Endothelial cell of umbilical vein (primary cell): ENCODE measurements around the gene BIK. TPM values are rescaled to one million over a fixed set of nuclear protein-coding genes. Genes with fewer than 3 reads are reported as not detected.

Experiments
- BruUV-seq: library from RNA; stranded (reverse); fragments of 400-500 nt; replicated peaks from 2 replicates; lab custom pipeline; 2021; lab: Mats Ljungman, UMichigan
- CTCF ChIA-PET: fragments of 300-600, 350-600 bp; sonication (Branson Sonifier 250); formaldehyde crosslinking; loops from one replicate; lab custom pipeline; 2021; ENCODE audit warnings: antibody characterized with exemption, inconsistent platforms; lab: Charles Lee
- POLR2A ChIA-PET: fragments of 300-600, 350-600 bp; sonication (Branson Sonifier 250); formaldehyde crosslinking; loops from one replicate; lab custom pipeline; 2021; ENCODE audit warnings: antibody characterized with exemption, inconsistent platforms; lab: Charles Lee
- DNase-seq: peaks from one replicate; pipeline ENCODE4 v3.0.0-alpha.2; 2011; ENCODE audit warnings: low read depth, low spot score
- FAIRE-seq: peaks from 2 replicates; lab custom pipeline; 2011; peaks lifted over from hg19 to GRCh38; lab: Jason Lieb, UNC
- H2AFZ ChIP-seq: 2 replicates; pipeline ENCODE4 v1.6.0; 2012; ENCODE audit warnings: low read depth, low read length, control low read depth, inconsistent platforms
- H3K27ac ChIP-seq: 2 replicates; pipeline ENCODE4 v1.5.1; 2011; ENCODE audit warnings: low read depth, mild to moderate bottlenecking, control low read depth, low read length, moderate library complexity; ENCODE audit not compliant: insufficient read depth
- H3K27me3 ChIP-seq, 2 experiments: 2 replicates each; pipeline versions ENCODE4 v1.6.0 to v1.6.1; 2011; ENCODE audit warnings: low read length in 2 of 2, mixed read lengths in 1 of 2; ENCODE audit not compliant: control insufficient read depth in 2 of 2, insufficient read depth in 2 of 2
- H3K36me3 ChIP-seq, 2 experiments: 2 replicates in 1 of 2; 3 replicates in 1 of 2; pipeline ENCODE4 v1.5.1; 2011; ENCODE audit warnings: low read length in 2 of 2, mild to moderate bottlenecking in 1 of 2, moderate library complexity in 1 of 2; ENCODE audit not compliant: control insufficient read depth in 2 of 2, insufficient read depth in 2 of 2; ENCODE audit errors: extremely low read depth in 1 of 2
- H3K4me1 ChIP-seq: 3 replicates; pipeline ENCODE4 v1.5.1; 2011; ENCODE audit warnings: mild to moderate bottlenecking, low read length; ENCODE audit not compliant: control insufficient read depth, insufficient read depth; ENCODE audit errors: extremely low read depth
- H3K4me2 ChIP-seq: 2 replicates; pipeline ENCODE4 v1.6.1; 2011; ENCODE audit warnings: low read length, control low read depth, mixed read lengths; ENCODE audit not compliant: insufficient read depth
- H3K4me3 ChIP-seq, 3 experiments: fragments of 200-600 bp in 1 of 3; sonication (generic), shearing (Covaris generic) in 1 of 3; replicated peaks in 1 of 3; 2 replicates each; pipeline ENCODE4 v1.5.1; 2011 to 2016; ENCODE audit warnings: control low read depth in 3 of 3, low read length in 3 of 3, mild to moderate bottlenecking in 2 of 3, inconsistent platforms in 1 of 3, low read depth in 1 of 3, moderate library complexity in 1 of 3; ENCODE audit not compliant: insufficient read depth in 1 of 3
- H3K79me2 ChIP-seq: 2 replicates; pipeline ENCODE4 v1.6.0; 2012; ENCODE audit warnings: low read length, inconsistent platforms; ENCODE audit not compliant: control insufficient read depth, insufficient read depth
- H3K9ac ChIP-seq: replicated peaks from 2 replicates; pipeline ENCODE3; 2011; ENCODE audit warnings: low read length, control low read depth; ENCODE audit not compliant: insufficient read depth; ENCODE audit errors: extremely low read depth
- H3K9me1 ChIP-seq: replicated peaks from 3 replicates; pipeline ENCODE4 v1.6.0; 2011; ENCODE audit warnings: mild to moderate bottlenecking, low read length; ENCODE audit not compliant: control insufficient read depth, insufficient read depth; ENCODE audit errors: extremely low read depth
- H3K9me3 ChIP-seq: replicated peaks from 2 replicates; pipeline ENCODE4 v1.5.1; 2012; ENCODE audit warnings: low read length, inconsistent platforms; ENCODE audit not compliant: control insufficient read depth, insufficient read depth
- H4K20me1 ChIP-seq: replicated peaks from 2 replicates; pipeline ENCODE3; 2011; ENCODE audit warnings: mild to moderate bottlenecking, low read length; ENCODE audit not compliant: control insufficient read depth, insufficient read depth; ENCODE audit errors: extremely low read depth
- CTCF ChIP-seq, 2 donors: IDR thresholded peaks; 1 replicate in 1 of 2; 2 replicates in 1 of 2; pipeline ENCODE4 v1.5.1; 2011; ENCODE audit warnings: low read length in 2 of 2, mild to moderate bottlenecking in 2 of 2, moderate library complexity in 2 of 2, control low read depth in 1 of 2, inconsistent platforms in 1 of 2, low read depth in 1 of 2; ENCODE audit not compliant: insufficient read depth in 1 of 2; ENCODE audit errors: extremely low read depth in 1 of 2
- EZH2 ChIP-seq: IDR thresholded peaks from 2 replicates; pipeline ENCODE4 v1.6.1; 2012; ENCODE audit warnings: borderline replicate concordance, low read depth, mild to moderate bottlenecking, moderate library complexity, low read length, inconsistent platforms; ENCODE audit not compliant: severe bottlenecking
- FOS ChIP-seq: IDR thresholded peaks from 2 replicates; pipeline ENCODE4 v1.6.1; 2011; ENCODE audit warnings: mild to moderate bottlenecking, low read length, moderate library complexity, borderline replicate concordance; ENCODE audit not compliant: insufficient read depth
- GATA2 ChIP-seq: IDR thresholded peaks from 2 replicates; pipeline ENCODE4 v1.7.0; 2011; ENCODE audit warnings: low read depth, mild to moderate bottlenecking, moderate library complexity, mixed read lengths, low read length; ENCODE audit not compliant: insufficient read length, insufficient read depth
- JUN ChIP-seq: IDR thresholded peaks from 2 replicates; pipeline ENCODE4 v1.6.1; 2011; ENCODE audit warnings: borderline replicate concordance, low read depth; ENCODE audit not compliant: insufficient read length, insufficient read depth
- MYC ChIP-seq: IDR thresholded peaks from one replicate; pipeline ENCODE4 v1.6.1; 2011; ENCODE audit warnings: mild to moderate bottlenecking, low read depth, low read length
- POLR2A ChIP-seq: IDR thresholded peaks from 2 replicates; pipeline ENCODE4 v1.6.1; 2012; ENCODE audit warnings: low read depth, mild to moderate bottlenecking, control low read depth, low read length
- POLR2AphosphoS5 ChIP-seq: IDR thresholded peaks from 2 replicates; pipeline ENCODE4 v1.6.1; 2012; ENCODE audit warnings: low read depth, mild to moderate bottlenecking, control low read depth, low read length, moderate library complexity; ENCODE audit not compliant: insufficient read depth
- dilution Hi-C: fragments of 300-500 bp; cut with MboI; formaldehyde crosslinking; loops from one replicate; pipeline ENCODE4 v1.15.0; 2019; ENCODE audit warnings: low sequenced_read_pairs; ENCODE audit not compliant: extremely low pct_ligation_motif_present
- intact Hi-C: fragments of 100-400 bp; cut with micrococcal nuclease; formaldehyde crosslinking; loops from one replicate; pipeline ENCODE4 v1.10.0; 2022
- polyA plus RNA-seq, 4 experiments: library from polyadenylated mRNA; depleted of rRNA in 3 of 4; stranded (reverse) in 3 of 4; unstranded in 1 of 4; fragments of >200 nt; gene quantifications; 2 replicates each; pipeline versions ENCODE4 v1.2.1 to v1.2.3, GENCODE V29; 2011 to 2012; ENCODE audit warnings: missing spikeins in 1 of 4
- total RNA-seq: library from RNA; stranded (reverse); gene quantifications from 2 replicates; pipeline ENCODE4 v1.2.3, GENCODE V29; 2021
- TF ChIP-seq, protein P1 (sequence below): IDR thresholded peaks from 2 replicates; pipeline ENCODE4 v1.6.1; 2011; ENCODE audit not compliant: insufficient read depth, insufficient read length

The BIK gene
- total and polyA plus RNA-seq, 2 donors (not counting 3 experiments of a cell fraction or from before 2014, with no cell fraction given) = 0.49 to 0.95 TPM

DNA sequence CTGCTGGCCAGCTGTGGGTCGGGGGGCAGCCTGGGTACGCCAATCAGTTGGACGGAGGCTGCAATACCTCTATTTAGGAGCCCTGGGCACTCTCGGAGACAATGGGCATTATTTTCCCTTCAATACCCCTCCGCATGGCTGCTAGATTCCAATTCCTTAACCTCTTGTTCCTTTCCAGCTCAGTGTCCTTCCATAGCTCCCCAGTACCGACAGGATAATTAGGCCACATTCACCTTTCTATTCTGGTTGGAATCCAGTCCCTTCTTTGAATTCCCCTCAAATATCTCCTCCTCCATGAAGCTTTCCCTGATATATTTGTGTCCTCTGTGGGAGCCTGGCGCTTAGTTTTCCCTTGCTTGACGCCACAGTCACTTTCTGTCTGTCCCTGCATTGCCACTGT is 4.2 kb upstream of the BIK start:
- CTCF ChIA-PET = no interaction called here
- H3K36me3 ChIP-seq = no peaks in the 10 kb centered on the region
- H3K9me3 ChIP-seq = no peaks in the 10 kb centered on the region
- H3K4me1 ChIP-seq = peaks cover under 1% of the 10 kb centered on the region
- no peaks in the 10 kb centered on the region for H3K9me1 ChIP-seq
- no peak overlapping the region for H3K9ac ChIP-seq
- H3K27me3 ChIP-seq = peaks cover 10% of the 10 kb centered on the region in 2 experiments
- POLR2A ChIA-PET = no interaction called here
- FAIRE-seq = no peak
- no peak overlapping the region for H2AFZ ChIP-seq
- TF ChIP-seq POLR2A (no peak), GATA2 (no peak), MYC (no peak), CTCF (IDR thresholded peaks at IDR 0.05; ENCODE audit: extremely low read depth in 1 of 2, insufficient read depth in 1 of 2, low read depth in 1 of 2, low read length in 2 of 2) (no peak), JUN (no peak), FOS (no peak), EZH2 (no peak), POLR2AphosphoS5 (no peak)
- TF ChIP-seq, protein P1, sequence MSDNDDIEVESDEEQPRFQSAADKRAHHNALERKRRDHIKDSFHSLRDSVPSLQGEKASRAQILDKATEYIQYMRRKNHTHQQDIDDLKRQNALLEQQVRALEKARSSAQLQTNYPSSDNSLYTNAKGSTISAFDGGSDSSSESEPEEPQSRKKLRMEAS = no peak
- no peak overlapping the region for H3K4me2 ChIP-seq
- H4K20me1 ChIP-seq = no peaks in the 10 kb centered on the region
- H3K27ac ChIP-seq = no peak overlapping the region
- intact Hi-C loops (no loop called here), dilution Hi-C loops (no loop called here)
- H3K79me2 ChIP-seq = no peaks in the 10 kb centered on the region
- DNase-seq = no peak
- no peak overlapping the region for H3K4me3 ChIP-seq
- no TSS peak for BruUV-seq
